HG03558 (cell line): Measurements from ENCODE around the gene NEUROD1.
"Not testable (repeated sequence)": the region's sequence is repeated elsewhere in the genome, so short reads cannot be mapped to it uniquely, and the experiment has no call there.

Experiments
- ATAC-seq: cut with Tn5 transposase; IDR thresholded peaks from one replicate; pipeline ENCODE4 v1.9.1; 2021; ENCODE audit warnings: moderate number of reproducible peaks; ENCODE audit not compliant: unreplicated experiment; ENCODE audit errors: extremely low read depth

Gene NEUROD1

DNA sequence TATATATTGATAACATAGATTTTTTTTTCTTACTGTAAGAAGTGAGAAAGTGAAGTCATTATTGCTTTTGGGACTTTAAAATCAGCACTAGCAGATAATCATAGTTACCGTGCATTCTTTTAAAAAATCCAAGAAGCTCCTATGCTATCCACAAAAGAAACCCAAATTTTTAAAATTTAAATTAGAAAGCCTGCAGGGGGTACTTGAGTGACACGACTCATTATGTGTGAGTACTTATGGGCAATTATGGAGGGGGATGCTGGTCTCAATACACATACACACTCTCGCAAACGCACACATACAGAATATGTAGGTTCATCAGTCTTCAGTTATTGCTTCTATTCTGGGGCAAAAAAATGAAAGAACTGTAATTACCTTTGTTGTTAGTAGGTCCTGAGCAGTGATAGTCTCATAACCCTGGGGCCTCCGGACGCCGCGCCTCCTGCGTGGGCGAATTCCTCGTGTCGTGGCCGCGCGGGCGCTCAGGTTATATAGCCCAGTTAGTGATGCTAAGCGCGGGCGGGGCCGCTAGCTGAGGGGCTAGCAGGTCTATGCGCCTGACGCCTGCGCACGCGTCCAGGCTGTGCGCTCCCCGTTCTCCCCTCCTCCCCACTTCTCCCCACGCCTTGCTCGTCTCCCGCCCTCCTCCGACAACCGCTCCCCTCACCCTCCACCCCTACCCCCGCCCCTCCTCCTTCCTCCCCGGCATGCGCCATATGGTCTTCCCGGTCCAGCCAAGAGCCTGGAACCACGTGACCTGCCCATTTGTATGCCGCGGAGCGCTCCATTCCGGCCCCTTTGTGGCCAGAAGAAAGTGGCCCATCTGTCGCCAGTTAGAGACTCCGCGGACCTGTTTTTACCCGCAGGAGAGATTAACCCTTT, at the start of gene NEUROD1:
NEUROD1 (minus strand) TSS at position 463 of the 882 bp plus-strand sequence. CDS start 1,657 bp downstream, outside the sequence.
- no peak for ATAC-seq

DNA sequence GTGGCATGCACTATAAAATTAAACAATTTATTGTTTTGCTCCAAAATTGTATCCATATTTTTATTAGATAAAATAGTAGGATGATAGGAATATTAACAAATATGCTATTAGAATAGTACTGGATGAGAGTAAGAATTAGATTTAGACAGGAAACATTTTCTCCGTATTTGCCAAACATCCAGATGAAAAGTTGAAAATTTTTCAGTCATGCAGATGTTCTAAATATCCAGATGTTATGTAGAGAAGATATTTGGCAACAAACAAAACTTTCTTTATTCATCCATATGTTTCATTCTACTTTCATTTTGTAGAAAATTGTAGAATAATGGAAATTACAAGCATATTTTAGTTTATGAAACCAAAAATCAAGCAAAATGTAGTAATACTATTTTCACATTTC, 45.2 kb upstream of the NEUROD1 start:
- no peak for ATAC-seq

DNA sequence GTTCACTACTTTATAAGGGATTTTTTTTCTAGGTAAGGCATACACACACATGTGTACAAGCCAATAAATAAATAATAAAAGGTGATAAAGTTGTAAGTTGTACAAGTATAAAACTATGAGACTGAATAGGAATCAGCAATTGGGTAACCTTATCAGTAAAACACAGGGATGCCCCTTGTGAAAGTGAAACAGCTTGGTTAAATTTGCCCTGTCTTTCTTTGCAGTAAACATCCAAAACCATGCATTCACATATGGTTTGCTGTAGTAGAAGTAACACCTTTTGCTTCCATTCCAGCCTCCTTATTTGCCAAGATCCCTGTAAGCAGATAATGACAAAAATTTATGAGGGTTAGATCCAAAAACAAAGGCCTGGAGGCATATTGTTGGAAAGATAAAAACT, 44.3 kb upstream of the NEUROD1 start:
- ATAC-seq: no peak

DNA sequence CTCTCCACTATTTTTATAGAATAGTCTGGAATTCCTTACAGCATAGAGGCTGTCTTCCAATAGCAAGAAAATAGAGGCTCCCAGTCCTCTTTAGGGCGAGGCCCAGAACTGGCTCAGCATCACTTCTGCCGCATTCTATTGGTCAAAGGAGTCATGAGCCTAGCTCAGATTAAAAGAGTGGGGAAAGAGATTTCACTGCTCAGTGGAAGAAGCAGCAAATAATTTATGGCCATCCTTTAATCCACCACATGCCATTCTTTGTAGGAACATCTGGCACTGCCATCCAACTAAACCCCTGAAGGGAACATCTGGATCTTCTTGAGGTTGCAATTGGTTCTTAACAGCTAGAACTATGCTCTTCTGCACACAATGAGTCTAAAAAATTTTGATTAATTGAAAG, 43.4 kb upstream of the NEUROD1 start:
- ATAC-seq: no peak

DNA sequence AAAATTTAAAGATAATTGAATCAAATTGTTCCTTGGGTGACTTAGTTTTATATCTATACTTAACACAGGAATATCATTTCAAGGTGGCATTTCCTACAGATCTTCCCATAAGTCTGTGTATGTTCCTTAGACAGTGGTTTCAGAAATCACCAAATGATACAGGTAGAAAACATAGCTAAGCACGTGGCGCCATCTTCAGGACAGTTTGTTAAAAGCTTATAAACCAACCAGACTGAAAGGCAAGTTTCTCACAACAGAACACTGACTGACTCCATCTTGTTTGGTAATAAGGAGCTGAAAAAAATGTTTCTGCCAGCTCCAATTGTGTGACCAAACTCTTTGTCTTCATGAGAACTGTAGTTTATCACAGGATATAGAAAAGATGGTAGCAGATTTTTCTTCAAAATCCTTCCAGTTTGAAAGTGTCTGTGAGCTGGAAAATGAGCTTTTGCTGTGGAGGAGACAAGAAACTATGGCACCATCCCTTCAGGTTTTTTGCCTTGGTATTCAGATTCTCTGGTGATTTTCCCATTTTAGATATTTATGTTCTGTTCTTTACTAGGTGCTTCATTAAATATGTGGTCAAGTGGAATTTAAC, 34.8 kb upstream of the NEUROD1 start:
- ATAC-seq: peak; percentile 75

DNA sequence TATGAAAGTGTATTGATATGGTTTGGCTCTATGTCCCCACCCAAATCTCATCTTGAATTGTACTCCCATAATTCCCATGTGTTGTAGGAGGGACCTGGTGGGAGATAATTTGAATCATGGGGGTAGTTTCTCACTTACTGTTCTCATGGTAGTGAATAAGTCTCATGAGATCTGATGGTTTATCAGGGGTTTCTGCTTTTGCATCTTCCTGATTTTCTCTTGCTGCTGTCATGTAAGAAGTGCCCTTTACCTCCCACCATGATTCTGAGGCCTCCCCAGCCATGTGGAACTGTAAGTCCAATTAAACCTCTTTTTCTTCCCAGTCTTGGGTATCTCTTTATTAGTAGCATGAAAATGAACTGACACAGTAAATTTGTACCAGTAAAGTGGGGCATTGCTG, 30.7 kb upstream of the NEUROD1 start:
- not testable (repeated sequence) for ATAC-seq

DNA sequence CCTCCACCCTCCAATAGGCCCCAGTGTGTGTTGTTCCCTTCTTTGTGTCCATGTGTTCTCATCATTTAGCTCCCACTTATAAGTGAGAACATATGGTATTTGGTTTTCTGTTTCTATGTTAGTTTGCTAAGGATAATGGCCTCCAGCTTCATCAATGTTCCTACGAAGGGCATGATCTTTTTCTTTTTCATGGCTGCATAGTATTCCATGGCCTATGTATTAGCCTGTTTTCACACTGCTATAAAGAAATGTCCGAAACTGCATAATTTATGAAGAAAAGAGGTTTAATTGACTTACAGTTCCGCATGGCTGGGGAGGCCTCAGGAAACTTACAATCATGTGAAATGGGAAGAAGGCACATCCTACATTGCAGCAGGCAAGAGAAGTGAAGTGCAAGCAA, 22.2 kb upstream of the NEUROD1 start:
- ATAC-seq: not testable (repeated sequence)

DNA sequence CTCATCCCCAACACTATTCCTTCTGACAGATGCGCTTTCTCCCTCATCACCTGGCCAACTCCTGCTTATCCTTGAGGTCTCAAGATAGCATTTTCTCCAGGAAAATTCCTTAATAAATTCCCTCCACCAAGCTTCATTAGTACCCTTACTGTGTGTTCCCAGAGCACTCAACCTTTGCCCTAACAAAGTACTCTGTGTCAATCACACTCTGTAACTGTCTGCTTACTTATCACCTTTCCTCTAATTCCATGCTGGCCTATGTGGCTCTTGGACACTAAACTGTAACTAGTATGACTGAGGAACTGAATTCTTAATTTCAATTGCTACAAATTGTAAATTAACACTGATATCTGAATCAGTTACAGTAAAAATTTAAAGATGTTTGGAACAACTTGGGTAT, 17.9 kb upstream of the NEUROD1 start:
- ATAC-seq: no peak

DNA sequence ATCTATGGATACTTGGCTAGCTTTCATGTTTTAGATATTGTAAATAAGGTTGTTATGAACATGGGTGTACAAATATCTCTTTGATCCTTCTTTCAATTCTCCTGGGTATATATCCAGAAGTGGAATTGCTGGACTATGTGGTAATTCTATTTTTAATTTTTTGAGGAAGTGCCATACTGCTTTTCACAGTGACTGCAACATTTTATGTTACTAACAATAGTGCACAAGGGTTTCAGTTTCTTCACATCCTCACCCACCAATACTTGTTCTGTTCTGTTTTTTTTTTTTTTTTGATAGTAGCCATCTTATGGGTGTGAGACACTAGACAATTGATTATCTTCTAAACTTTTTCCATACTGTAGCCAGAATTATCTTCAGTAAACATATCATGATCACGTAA, 17.3 kb upstream of the NEUROD1 start:
- no peak for ATAC-seq

DNA sequence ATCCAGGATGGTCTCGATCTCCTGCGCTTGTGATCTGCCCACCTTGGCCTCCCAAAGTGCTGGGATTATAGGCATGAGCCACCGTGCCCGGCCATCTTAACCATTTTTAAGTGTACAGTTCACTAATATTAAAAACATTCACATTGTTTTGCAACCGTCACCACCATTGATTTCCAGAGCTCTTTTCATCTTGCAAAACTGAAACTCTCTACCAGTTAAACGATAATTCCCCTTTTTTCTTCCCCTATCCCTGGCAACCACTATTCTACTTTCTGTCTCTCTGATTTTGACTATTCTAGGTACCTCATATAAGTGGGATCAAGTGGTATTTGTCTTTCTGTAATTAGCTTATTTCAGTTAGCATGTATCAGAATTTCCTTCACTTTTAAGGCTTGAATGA, 16.8 kb upstream of the NEUROD1 start:
- ATAC-seq: no peak

DNA sequence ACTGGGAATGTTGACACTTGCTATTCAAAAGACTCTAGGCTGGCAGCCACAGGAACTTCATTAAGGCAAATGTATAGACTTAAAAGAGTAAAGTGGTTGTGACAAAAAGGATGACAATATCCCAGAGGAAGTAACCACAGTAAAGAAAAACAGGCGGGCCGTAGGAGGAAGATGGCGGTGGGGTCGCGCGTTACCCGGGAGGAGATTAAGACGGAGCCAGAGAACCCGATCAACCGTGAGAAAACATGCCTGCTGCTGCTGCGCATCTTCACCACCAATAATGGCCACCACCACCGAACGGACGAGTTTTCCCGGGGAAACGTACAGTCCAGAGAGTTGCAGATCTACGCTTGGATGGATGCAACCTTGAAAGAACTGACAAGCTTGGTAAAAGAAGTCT, 14.0 kb upstream of the NEUROD1 start:
- ATAC-seq: no peak

DNA sequence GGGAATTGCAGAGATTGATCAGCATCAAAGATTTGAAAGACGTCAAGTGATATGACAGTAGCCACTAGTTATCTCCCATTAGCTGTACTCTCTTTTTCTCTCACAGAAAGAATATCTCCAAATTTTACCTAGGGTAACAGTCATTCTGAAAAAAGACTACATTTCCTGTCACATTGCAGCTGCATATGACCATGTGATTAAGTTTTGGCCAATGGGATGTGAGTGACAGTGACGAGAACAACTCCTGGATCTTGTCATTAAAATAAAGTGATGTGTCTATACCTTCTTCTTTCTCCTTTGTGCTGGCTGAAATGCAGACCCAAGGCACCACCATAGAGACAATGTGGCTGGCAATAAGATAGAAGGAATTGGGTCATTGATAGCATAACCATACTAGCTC, 10.5 kb upstream of the NEUROD1 start:
- no peak for ATAC-seq

DNA sequence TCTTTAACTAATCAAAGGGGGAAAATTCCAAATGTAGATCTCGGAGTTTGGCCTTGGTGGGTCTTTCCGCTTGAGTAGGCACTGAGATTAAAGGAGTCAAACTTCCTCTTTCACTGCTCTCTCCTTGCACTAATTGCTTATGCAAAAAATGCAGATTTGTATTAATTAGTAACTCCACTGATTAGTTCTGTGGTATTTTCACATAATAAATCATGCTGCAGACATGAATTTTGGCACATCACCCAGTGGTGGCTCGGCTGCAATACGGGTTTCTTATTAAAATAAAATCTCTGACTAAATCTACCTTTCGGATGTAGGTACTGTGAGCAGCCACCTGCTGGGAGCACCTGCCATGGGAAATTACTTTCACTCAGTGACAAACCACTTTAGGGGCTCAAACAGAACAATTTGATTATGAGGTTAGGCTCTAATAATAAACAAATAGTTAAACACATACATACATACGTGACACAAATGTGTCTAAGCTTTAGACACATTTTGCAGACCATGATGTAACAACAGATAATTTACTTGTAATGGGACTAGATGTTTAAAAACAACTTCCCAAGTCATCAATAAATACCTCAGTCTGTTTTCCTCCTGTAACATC, 6.4 kb upstream of the NEUROD1 start:
- ATAC-seq: no peak

DNA sequence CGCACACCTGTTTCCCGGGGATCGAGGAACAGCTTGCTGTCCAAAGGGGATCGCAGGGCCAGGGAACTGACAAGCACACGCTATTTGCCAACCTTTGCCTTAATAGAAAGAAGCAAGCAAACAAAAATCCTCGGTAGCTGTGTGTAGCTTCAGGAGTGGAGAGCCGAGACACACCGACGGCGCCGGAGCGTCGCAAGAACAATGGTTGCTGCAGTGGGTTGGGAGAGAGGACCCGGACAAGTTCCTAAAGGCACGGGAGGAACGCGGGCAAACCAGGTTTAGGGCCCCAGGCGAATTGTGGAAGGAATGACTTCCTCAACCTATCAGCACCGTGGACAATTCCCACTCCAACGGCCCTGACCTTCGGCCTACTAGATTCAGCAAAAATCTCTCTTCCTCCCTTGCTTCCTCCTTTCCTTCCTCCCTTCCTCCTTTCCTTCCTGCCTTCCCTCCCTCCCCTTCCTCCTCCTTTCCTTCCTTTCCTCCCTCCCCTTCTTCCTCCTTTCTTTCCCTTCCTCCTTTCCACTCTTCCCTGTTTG, 4.9 kb upstream of the NEUROD1 start:
- no peak for ATAC-seq

DNA sequence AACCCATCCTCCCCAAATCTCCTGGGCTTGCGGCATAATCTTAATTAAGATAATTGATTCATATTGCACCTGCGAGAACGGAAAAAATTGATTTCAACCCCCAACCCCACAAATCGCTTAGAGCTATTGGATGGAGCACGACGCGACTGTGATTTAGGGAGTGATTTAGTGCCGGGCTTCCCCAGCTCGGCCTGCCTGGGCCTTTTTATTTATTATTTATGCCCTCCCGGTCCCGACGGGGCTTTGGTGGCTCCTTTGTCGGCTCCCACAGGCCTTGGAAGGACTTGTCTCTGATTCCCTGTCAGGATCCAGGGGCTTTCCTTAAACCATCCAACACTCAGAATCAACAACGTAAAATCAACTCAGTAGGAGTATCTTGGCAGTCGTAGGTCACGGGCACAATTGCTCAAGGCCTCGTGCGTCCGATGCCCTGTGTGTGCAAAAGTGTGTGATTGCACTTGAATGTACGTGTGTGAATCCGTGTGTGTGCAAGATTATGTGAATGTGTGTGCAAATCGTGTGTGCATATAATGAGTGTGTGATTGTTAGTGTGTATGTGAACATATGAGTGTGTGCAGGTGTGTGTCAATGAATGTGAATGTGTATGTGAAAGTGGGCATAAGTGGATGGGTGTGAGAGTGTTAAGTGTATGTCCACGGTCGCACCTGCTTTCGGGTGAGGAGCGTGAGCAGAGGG, 4.3 kb upstream of the NEUROD1 start:
- ATAC-seq: no peak

DNA sequence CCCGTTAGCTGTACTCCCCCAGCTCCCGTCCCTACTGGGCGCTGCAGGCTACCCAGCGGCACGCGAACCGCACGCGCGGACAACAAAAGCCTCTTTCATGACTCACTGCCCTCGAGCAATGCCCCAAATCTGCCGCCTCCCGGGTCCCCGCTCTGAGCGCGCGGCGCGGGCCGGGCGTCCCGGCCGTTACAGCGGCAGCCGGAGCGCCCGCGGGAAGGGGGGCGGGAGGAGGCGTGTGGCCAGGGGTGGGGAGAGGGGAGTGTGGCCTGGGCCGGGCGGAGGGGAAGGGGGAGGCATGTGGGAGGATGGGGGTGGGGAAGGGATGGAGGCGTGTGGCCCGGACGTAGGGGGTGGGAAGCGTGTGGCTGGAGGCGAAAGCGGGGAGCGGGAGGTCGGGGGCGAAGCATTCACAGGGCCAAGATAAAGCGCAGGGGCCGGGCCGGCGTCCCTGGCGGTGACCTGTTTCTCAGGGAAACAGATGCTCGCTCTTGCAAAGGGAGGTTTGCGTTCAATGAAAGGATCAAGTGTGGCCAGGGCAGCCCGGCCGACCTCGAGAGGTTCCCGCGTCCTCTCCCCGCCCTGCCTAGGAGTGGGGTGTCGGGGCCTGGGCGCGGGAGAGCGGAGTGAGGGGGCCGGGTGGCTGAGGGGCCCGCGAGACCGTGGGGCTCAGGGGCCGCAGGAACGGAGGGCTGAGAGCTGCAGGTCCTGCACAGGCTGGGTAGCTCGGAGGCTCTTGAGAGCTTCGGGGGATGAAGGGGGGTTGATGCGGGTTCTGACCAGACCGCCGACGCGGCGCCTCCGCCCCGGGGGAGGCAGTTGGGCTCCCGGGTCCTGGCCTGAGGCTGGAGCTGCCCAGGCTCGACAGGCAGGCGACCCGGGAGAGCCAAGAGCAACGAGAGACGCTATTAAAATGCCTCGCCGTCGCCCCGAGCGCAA, 3.5 kb upstream of the NEUROD1 start:
- ATAC-seq: no peak

DNA sequence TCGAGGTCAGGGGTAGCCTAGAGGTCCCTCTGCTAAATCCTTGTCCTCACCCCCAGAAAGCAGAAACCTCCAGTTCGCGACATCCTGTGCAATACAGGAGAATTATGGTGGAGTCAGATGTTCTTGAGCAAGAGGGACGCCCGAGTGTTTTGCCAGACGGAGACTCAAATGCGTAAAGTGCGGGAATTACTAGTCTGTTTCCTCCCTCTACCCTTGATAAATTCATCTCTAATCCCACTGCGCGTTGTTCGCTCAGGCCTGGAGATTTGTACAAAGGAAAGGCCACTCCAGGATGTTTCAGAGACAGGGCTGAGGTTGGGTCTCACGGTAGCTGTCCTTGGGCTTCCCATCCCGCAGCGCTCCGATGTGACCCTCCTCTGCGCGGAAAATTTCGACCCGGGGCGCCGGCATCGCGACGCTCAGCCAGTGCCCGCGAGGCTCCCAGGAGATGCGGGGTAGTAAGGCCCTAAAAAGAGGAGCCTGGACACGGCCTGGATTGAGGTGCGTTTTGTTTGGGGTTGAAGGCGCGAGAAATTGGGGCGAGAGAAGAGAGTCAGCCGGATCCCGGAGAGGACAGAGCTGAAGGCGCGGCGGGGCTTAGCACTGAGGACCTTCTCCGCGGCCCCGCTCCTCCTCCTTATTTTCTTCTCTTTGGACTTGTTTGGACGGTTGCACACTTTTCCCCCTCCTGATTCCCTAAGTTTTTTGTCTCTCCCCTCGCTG, 2.6 kb upstream of the NEUROD1 start:
- no peak for ATAC-seq

DNA sequence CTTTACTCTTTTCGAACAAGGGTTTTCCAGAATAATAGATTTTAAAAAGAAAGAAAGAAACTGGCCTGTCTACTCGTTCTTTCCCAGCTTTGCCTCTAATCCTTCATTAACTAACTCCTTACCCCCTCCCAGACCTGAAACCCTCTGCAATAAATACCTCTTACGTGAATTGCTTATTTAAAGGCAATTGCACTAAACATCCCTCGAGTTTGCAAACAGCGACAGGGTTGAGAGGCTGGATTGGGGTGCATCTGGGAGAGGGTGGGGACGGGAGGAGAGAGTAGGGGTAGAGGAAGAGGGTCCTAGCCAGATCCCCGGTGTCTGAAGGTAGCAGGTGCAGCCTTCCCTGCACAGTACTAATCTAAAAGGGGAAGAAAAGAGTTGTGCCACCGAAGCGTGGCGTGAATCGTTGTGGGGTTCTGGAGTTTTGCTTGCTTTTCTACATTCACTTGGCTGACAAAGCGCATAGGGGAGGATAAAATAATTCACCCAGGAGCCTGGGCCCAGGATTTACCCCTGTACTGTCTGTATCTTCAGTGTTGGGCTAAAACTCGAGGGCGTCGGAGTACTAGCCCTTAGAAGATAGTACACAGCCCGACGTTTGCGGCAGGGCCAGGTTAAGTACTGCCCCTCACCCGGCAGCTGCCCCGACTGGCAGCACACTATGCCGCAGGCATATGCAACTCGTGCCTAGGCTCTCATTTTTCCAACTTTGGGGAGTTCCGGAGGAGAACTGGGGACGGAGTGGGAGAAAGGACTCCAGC, 1.9 kb upstream of the NEUROD1 start:
- ATAC-seq: no peak
